Measurements from ENCODE around the gene PSME3IP1. TPM values are rescaled to one million over a fixed set of nuclear protein-coding genes. Genes with fewer than 3 reads are reported as not detected.

PSME3IP1 gene
- total and polyA plus RNA-seq, 9 donors: 38.0 to 147 (median 59.3) TPM

- H3K27ac ChIP-seq: no peak overlapping the region
- TF ChIP-seq, protein P1, sequence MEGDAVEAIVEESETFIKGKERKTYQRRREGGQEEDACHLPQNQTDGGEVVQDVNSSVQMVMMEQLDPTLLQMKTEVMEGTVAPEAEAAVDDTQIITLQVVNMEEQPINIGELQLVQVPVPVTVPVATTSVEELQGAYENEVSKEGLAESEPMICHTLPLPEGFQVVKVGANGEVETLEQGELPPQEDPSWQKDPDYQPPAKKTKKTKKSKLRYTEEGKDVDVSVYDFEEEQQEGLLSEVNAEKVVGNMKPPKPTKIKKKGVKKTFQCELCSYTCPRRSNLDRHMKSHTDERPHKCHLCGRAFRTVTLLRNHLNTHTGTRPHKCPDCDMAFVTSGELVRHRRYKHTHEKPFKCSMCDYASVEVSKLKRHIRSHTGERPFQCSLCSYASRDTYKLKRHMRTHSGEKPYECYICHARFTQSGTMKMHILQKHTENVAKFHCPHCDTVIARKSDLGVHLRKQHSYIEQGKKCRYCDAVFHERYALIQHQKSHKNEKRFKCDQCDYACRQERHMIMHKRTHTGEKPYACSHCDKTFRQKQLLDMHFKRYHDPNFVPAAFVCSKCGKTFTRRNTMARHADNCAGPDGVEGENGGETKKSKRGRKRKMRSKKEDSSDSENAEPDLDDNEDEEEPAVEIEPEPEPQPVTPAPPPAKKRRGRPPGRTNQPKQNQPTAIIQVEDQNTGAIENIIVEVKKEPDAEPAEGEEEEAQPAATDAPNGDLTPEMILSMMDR (IDR thresholded peaks at IDR 0.05): no peak
- TF ChIP-seq POLR2A (IDR thresholded peaks at IDR 0.05) (no peak), EP300 (IDR thresholded peaks at IDR 0.05) (no peak)
- no peaks in the 10 kb centered on the region for H3K27me3 ChIP-seq
- intact Hi-C loops (cut with DNase I): no loop called here
- no peak overlapping the region for H3K4me3 ChIP-seq
- H3K36me3 ChIP-seq: no peaks in the 10 kb centered on the region
- no peak for DNase-seq
- H3K9me3 ChIP-seq: no peaks in the 10 kb centered on the region
- 97 to 98% (median 97%) methylated on average over 7 of the region's 7 CpGs for WGBS, 3 donors
- no peaks in the 10 kb centered on the region for H3K4me1 ChIP-seq (ENCODE audit: insufficient read depth)
Observed at GRCh38 chr16:57225978-57226377, 40.1 kb upstream of the PSME3IP1 start.

GRCh38 chr16:57224651-57225335 lies 39.0 kb upstream of the PSME3IP1 start:
- DNase-seq: no peak
- WGBS, 3 donors: 87 to 99% (median 93%) methylated on average over 6 of the region's 6 CpGs
- Histone ChIP-seq H3K4me3 (no peak overlapping the region), H3K27ac (no peak overlapping the region), H3K4me1 (ENCODE audit: insufficient read depth) (no peaks in the 10 kb centered on the region), H3K9me3 (no peaks in the 10 kb centered on the region), H3K27me3 (no peaks in the 10 kb centered on the region), H3K36me3 (no peaks in the 10 kb centered on the region)
- TF ChIP-seq, protein P1 (IDR thresholded peaks at IDR 0.05): no peak
- no peak for TF ChIP-seq POLR2A (IDR thresholded peaks at IDR 0.05)
- no peak for TF ChIP-seq EP300 (IDR thresholded peaks at IDR 0.05)
- intact Hi-C loops (cut with DNase I): no loop called here

DNA sequence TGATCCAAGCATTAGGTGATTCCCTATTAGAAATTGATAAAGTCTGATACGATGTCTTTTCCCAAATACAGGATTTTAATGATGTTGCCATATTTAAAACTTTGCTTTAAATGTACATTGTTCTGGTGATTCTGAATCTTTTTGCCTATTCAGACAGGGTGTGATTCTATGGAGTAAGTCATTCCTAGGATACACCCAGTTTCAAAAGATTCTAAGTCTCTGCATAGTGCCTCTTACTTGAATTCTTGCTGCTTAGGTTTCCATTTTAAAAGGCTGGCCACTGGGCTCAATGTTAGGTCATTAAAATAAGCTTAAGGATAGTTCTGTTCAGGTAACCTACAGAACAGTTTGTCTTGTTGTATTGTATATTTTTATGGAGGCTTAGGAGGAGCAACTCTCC lies 37.2 kb upstream of the PSME3IP1 start:
- H3K27me3 ChIP-seq: no peaks in the 10 kb centered on the region
- no peak overlapping the region for H3K27ac ChIP-seq
- no peak overlapping the region for H3K4me3 ChIP-seq
- no peaks in the 10 kb centered on the region for H3K4me1 ChIP-seq (ENCODE audit: insufficient read depth)
- intact Hi-C loops (cut with DNase I): no loop called here
- TF ChIP-seq POLR2A (IDR thresholded peaks at IDR 0.05) (no peak), EP300 (IDR thresholded peaks at IDR 0.05) (no peak)
- TF ChIP-seq, protein P1 (IDR thresholded peaks at IDR 0.05): no peak
- no peaks in the 10 kb centered on the region for H3K36me3 ChIP-seq
- no peak for DNase-seq
- H3K9me3 ChIP-seq: no peaks in the 10 kb centered on the region
- 81 to 100% (median 97%) methylated on average over 1 of the region's 1 CpG for WGBS, 3 donors

DNA sequence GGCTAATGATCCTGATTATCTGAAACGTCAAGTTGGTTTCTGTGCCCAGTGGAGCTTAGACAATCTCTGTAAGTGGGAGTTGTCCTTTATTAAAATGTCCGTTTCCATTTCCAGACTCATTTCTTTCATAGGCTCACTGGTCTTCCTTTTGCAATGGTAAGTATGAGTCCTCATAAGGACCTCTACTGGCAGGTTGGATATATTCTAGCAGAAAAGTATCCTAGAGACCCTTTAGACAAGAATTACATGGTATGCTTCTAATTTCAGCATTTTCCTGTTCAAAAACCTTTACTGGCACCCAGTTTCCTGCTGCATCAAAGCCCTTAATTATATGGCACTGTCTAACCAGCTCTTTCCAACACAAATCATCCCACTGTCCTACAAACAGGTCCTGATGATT lies 31.1 kb upstream of the PSME3IP1 start:
- no peaks in the 10 kb centered on the region for H3K4me1 ChIP-seq (ENCODE audit: insufficient read depth)
- no peak for DNase-seq
- TF ChIP-seq, protein P1 (IDR thresholded peaks at IDR 0.05): no peak
- TF ChIP-seq EP300 (IDR thresholded peaks at IDR 0.05) (no peak), POLR2A (IDR thresholded peaks at IDR 0.05) (no peak)
- WGBS, 3 donors: 82 to 83% (median 83%) methylated on average over 2 of the region's 2 CpGs
- no peaks in the 10 kb centered on the region for H3K36me3 ChIP-seq
- H3K4me3 ChIP-seq: no peak overlapping the region
- peaks cover 0 to 4% of the 10 kb centered on the region in 2 donors for H3K9me3 ChIP-seq
- no peaks in the 10 kb centered on the region for H3K27me3 ChIP-seq
- intact Hi-C loops (cut with DNase I): no loop called here
- no peak overlapping the region for H3K27ac ChIP-seq
